T-helper 1 cell treated with Interleukin-12 subunit alpha and Interleukin-12 subunit beta and Interleukin-4 antibody, amounts not matched to agents 30 ng/mL and 1 ng/mL, for 36 hours (primary cell): Measurements from ENCODE around the gene TCAF1. TPM values are rescaled to one million over a fixed set of nuclear protein-coding genes. Genes with fewer than 3 reads are reported as not detected.
"Not testable (repeated sequence)": the region's sequence is repeated elsewhere in the genome, so short reads cannot be mapped to it uniquely, and the experiment has no call there.

Source experiments
- intact Hi-C: fragments of 100-400 bp; cut with micrococcal nuclease; formaldehyde crosslinking; loops from one replicate; pipeline ENCODE4 v1.15.1; 2024
- total RNA-seq: library from RNA; stranded (reverse); gene quantifications from 2 replicates; pipeline ENCODE4 v1.2.3, GENCODE V29; 2022

TCAF1 gene
- total RNA-seq, 1 donor from 2014 or later = 14.4 TPM

DNA sequence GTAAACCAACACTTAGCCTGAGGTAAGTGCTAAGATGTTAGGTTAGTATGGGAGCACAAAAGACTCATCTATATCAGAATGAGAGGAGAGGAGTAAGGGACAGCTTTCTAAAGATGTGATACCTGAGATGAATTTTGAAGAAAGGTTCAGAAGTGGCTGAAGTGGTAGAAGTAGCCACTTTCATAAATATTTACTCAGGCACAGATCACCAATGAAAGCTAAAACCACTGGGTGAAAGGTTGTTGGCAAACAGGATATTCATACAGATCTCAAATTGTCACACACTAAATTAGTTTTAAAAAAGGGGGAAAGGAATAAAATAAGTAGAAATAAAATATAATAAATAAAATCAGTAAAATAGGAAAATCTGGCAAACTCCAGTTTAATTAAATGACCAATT, 30.4 kb downstream of the TCAF1 start:
- intact Hi-C loops = not testable (repeated sequence)

DNA sequence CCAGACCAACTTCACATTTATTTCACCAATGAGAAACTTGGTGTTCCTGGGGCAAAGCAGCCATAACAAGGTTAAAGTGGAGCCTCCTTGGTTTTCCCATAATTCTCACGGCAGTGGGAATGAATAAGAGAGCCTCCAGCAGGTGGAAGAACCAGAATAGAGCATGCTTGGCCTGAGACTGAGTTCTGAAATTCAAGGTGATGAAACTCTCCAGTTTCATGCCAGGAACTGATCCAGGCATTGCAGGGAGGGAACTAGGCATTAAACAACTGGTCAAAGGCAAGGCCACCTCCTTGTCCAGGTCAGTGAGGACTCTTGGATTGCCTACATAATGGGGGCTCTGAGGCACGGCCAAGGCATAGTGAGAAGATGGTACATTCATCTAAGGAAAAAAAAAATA, 44.0 kb downstream of the TCAF1 start:
- intact Hi-C loops = not testable (repeated sequence)

- intact Hi-C loops = not testable (repeated sequence)
Observed at GRCh38 chr7:143855443-143855842, 46.5 kb downstream of the TCAF1 start.

DNA sequence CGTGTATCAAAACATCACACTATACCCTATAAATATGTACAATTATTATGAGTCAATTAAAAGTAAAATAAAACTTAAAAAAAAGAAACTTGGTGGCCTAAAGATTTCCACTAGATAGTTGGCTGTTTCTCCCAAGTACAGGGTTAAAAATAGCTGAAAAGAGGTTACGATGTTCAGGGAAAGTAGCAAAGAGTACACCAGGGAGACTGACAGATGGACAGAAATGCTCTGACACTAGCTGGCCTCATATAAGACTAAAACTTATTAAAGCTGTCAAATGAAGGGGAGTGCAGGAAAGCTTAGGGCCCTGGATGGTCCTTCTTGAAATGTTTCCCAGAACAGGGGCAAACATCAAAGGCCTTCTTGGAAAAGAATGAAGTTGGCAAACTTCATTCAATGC, 51.3 kb downstream of the TCAF1 start:
- intact Hi-C loops = no loop called here

DNA sequence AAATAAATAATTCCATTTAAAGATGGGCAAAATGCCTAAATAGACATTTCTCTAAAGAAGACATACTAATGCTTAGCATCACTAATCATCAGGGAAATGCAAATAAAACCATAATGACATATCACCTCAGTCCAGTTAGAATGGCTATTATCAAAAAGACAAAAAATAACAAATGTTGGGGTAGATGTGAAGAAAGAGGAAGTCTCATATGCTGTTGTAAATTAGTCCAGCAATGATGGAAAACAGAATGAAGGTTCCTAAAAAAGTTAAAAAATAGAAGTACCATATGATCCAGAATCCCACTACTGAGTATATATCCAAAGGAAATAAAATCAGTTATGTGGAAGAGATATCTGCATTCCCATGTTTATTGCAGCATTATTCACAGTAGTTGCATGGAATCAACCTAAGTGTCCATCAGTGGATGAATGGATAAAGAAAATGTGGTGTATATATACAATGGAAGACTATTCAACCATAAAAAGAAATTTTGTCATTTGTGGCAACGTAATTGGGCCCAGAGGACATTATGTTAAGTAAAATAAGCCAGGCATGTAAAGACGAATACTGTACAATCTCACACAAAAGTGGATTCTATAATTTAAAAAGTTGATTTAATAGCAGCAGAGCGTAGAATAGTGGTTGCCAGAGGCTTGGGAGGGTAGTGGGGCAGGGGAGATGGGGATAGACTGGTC, 52.0 kb downstream of the TCAF1 start:
- intact Hi-C loops = no loop called here

- intact Hi-C loops = no loop called here
Observed at GRCh38 chr7:143848192-143848591, 53.8 kb downstream of the TCAF1 start.

DNA sequence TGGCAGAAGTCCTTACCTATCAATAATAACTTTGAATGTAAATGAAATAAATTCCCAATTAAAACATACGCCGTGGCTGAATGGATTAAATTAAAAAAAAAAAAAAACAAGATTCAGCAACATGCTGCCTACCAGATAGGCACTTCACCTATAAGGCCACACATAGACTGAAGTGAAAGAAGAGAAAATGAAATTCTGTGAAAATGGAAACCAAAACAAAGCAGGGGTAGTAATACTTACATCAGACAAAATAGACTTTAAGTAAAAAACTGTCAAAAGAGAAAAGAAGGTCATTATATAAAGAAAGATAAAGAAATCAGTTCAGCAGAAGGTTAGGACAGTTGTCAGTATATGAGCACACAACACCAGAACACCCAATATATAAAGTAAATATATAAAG, 55.3 kb downstream of the TCAF1 start:
- intact Hi-C loops = no loop called here

DNA sequence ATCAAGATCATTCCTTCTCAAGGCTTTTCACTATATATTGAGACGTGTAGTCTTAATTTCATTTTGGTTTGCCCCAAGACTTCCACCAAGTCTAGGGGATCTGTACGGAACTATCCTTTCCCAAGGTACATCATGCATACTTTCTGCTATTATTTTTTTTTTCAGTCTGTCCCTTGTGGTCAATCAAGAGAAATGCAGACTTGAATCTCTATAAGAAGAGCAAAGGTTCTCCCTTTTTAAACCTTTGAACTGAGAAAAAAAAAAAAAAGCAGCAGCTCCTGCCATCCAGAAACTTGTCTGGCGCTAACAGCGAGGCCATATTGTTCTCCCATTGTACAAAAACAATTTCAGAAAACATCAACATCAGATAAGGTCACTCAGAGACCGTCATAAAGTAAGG, 60.3 kb downstream of the TCAF1 start:
- intact Hi-C loops = not testable (repeated sequence)

- intact Hi-C loops = not testable (repeated sequence)
Observed at GRCh38 chr7:143840062-143840461, 61.9 kb downstream of the TCAF1 start.

DNA sequence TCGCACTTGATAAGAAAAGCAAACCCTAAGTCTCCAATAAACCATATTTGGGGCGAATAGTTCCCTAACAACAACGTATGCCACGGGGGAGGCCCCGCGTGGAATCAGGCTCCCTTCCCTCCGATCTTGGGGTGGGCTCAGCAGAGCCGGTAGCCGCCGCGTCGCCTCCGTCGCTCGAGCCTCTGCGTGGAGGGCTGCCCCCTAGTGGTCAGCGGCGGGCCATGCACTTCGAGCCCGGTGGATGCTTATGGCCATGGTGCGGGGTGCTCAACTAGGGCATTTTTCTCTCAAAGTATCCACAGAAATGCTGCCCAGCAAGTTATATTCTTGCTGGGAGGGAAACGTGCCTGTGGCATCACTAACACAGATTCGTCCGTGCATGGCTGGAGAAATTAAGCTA, 64.8 kb downstream of the TCAF1 start:
- intact Hi-C loops = not testable (repeated sequence)

DNA sequence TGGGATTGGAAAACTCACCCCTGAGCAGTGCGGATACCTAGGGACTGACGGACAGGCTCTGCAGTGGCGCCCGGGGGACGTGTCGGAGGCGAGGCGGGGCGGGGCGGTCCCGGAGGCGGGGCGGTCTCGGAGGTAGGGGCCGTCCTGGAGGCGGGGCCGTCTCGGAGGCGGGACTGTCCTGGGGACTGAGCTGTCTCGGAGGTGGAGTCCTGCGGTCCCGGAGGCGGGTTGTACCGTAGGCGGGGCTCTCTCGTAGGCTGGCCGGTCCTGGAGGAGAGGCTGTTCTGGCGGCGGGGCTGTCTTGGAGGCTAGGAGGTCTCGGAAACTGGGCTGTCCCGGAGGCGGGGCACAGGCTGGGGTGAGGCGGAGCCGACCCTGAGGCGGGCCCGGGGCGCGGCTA, 65.4 kb downstream of the TCAF1 start:
- intact Hi-C loops = not testable (repeated sequence)

- intact Hi-C loops = not testable (repeated sequence)
Observed at GRCh38 chr7:143836088-143836487, 65.9 kb downstream of the TCAF1 start.

- intact Hi-C loops = not testable (repeated sequence)
Observed at GRCh38 chr7:143826578-143826977, 75.4 kb downstream of the TCAF1 start.

GRCh38 chr7:143824295-143825135, 77.5 kb downstream of the TCAF1 start:
- intact Hi-C loops = not testable (repeated sequence)

- intact Hi-C loops = not testable (repeated sequence)
Observed at GRCh38 chr7:143823634-143824294, 78.2 kb downstream of the TCAF1 start.

DNA sequence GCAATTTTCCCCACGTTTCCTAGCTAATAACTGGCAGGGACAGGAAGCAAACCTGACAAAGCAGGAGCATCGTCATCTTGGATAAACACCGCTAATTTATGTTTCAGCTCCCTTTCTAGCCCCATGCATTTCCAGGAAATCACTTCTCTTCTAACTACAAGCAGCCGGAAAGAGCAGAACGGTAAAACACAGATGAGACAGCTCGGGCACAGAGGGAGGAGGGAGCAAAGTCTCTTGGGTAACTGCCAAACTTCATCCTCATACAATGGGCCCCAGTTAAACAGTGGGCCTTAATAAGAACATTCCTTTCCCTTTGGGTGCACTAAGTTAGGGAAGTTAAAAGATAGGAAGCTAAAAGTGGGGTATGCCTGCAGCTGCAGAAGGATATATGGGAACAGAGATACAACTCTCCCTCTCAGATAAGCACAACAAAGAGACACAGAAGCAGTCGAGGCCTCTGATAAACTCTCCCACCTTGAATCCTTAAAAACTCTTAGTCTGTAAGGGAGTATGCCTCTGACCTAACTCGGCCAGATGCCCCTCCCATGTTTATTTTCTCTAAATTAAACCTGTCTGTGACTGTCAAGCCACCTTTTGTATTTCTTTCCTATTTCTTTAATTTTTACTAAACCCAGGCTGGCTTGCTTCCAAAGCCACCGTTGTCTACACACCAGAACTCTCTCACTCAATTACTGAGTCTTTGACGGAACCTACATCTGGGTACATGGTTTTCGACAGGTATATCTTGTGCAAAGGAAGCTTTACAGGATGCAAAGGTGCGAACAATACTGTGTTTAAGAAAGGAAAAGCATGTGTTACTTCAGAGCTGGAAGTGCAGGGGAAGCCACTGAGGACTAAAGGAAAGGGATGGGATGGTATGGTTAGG, 80.3 kb downstream of the TCAF1 start:
- intact Hi-C loops = not testable (repeated sequence)

DNA sequence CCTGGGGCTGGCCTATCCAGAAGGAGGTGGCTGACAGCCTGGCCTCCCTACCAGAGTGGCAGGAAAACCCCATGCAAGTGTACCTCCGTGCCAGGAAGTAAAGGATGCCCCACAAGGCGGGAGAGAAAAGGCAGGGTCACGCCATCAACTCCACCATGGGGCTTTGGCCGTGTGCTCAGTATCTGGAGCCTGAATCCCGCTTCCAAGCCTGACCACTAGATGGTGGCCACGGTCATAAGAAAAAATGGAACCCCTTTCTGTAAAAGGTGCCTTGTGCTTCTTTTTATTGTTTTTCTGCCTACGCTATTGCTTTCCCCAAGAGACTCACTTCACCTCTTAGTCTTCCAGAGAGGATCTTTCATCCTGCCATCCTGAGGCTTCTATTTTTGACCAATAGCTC, 84.1 kb downstream of the TCAF1 start:
- intact Hi-C loops = not testable (repeated sequence)

- intact Hi-C loops = not testable (repeated sequence)
Observed at GRCh38 chr7:143816471-143817133, 85.4 kb downstream of the TCAF1 start.

- intact Hi-C loops = not testable (repeated sequence)
Observed at GRCh38 chr7:143810639-143811038, 91.3 kb downstream of the TCAF1 start.

GRCh38 chr7:143806664-143807071, 95.3 kb downstream of the TCAF1 start:
- intact Hi-C loops = not testable (repeated sequence)
